Measurements from ENCODE around the gene TRPM2. TPM values are rescaled to one million over a fixed set of nuclear protein-coding genes. Genes with fewer than 3 reads are reported as not detected.

Gene TRPM2
- total and polyA plus RNA-seq, 10 of the 15 experiments (the other 5 are each of a cell fraction or from before 2014, with no cell fraction given), result 0.03 to 9.1 (median 2.6) TPM

- TF ChIP-seq IKZF2 (IDR thresholded peaks at IDR 0.05) (no peak), ATF7 (IDR thresholded peaks at IDR 0.05; ENCODE audit: low read depth) (no peak), NFXL1 (IDR thresholded peaks at IDR 0.05; ENCODE audit: borderline replicate concordance) (no peak), SREBF2 (IDR thresholded peaks at IDR 0.05; ENCODE audit: low read length) (no peak), BHLHE40 (IDR thresholded peaks at IDR 0.05; ENCODE audit: borderline replicate concordance in 1 of 2, low read depth in 2 of 2, low read length in 1 of 2) (no peak), NR2C1 (IDR thresholded peaks at IDR 0.05) (no peak)
Measured at GRCh38 chr21:44334329-44335030, 18.9 kb upstream of the TRPM2 start (continued).

GRCh38 chr21:44335266-44336059 lies 18.0 kb upstream of the TRPM2 start:
- Histone ChIP-seq H4K20me1 (ENCODE audit: control insufficient read depth, insufficient read depth) (no peaks in the 10 kb centered on the region), H3K9ac (ENCODE audit: control insufficient read depth, insufficient read depth, low read length) (no peak overlapping the region), H2AFZ (ENCODE audit: control insufficient read depth, low read depth, low read length) (no peak overlapping the region), H3K9me3 (replicated peaks; ENCODE audit: control insufficient read depth, insufficient read depth, low read length) (no peaks in the 10 kb centered on the region), H3K4me1 (ENCODE audit: control insufficient read depth, insufficient read depth, low read length) (peaks cover 11% of the 10 kb centered on the region), H3K27me3 (replicated peaks in 1 of 2; ENCODE audit: control insufficient read depth in 2 of 2, insufficient read depth in 2 of 2, low read length in 1 of 2) (no peaks in the 10 kb centered on the region), H3K27ac (ENCODE audit: control insufficient read depth, insufficient read depth) (no peak overlapping the region), H3K4me3 (no peak overlapping the region), H3K36me3 (ENCODE audit: control insufficient read depth in 2 of 2, insufficient read depth in 2 of 2, low read length in 1 of 2) (no peaks in the 10 kb centered on the region), H3K4me2 (ENCODE audit: control insufficient read depth, insufficient read depth) (no peak overlapping the region), H3K79me2 (ENCODE audit: control insufficient read depth, insufficient read depth, low read length) (no peaks in the 10 kb centered on the region)
- ATAC-seq (no peak), DNase-seq (ENCODE audit: low read depth, low spot score) (no peak), FAIRE-seq (no peak)
- BruUV-seq (replicated peaks), result no TSS peak
- SMC1A ChIA-PET (ENCODE audit: uncharacterized antibody, unreplicated experiment), result no interaction called here
- intact Hi-C loops (cut with micrococcal nuclease; ENCODE audit: unreplicated experiment), result no loop called here
- POLR2A ChIA-PET, result no interaction called here
- RAD21 ChIA-PET (ENCODE audit: unreplicated experiment), result no interaction called here
- in situ Hi-C loops (cut with MboI), result no loop called here
- TF ChIP-seq TARDBP (IDR thresholded peaks at IDR 0.05; ENCODE audit: borderline replicate concordance) (no peak), POLR2AphosphoS5 (IDR thresholded peaks at IDR 0.05; ENCODE audit: low read length) (0 out of 2 replicates have a peak, but pooled peaks have one; percentile 19), POLR2AphosphoS2 (IDR thresholded peaks at IDR 0.05; ENCODE audit: low read depth, low read length) (no peak)
- WGBS (ENCODE audit: insufficient coverage, insufficient replicate concordance, low lambda C conversion rate, missing lambda C conversion rate), result 82% methylated on average over 22 of the region's 24 CpGs
- CTCF ChIA-PET, result no interaction called here
